NK-92 treated with Interleukin-12 subunit alpha and Interleukin-12 subunit beta, amount 100 ng/mL, for 24 hours (cell line): ENCODE measurements around the gene S100A16.
A peak's percentile ranks its signal among the peaks of the same experiment; 100 is the strongest.
"Not testable (repeated sequence)": the region's sequence is repeated elsewhere in the genome, so short reads cannot be mapped to it uniquely, and the experiment has no call there.

Source experiments
- DNase-seq: peaks from one replicate; lab custom pipeline; 2025; lab: John Stamatoyannopoulos, UW

S100A16 gene

DNA sequence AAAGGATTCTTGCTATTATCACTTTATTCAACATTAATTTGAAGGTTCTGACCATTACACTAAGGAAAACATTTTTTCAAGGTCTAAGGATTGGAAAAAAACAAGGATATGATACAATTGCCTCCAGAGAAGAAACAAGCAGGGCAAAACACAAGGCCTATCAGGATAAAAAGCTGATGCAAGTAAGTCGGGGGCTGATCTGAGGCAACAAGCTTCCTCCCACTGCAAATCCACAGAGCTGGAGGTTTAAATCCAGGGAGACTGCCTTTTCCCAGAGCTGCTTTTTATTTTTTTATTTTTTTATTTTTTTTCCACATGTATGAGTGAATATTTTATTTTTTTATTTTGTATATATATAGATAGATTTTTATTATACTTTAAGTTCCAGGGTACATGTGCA lies 27.9 kb downstream of the S100A16 start:
- DNase-seq: no peak

DNA sequence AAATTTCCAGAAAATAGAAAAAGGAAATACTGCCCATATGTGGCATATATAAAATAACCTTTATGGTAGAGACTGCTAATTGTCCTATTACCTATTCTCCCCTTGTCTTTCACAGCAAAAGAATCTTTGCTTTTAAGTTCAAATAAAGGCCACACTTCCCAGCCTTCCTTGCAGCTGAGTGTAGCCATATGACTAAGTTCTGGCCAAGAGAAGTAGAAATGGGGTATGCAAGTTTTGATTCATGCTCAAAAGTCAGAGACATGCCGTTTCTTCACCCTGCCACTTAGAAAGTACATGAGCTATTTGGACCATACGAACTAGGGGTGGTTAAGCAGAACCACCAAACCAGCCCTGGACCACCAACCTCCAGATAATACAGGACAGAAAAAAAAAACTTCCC lies 29.0 kb downstream of the S100A16 start:
- no peak for DNase-seq

DNA sequence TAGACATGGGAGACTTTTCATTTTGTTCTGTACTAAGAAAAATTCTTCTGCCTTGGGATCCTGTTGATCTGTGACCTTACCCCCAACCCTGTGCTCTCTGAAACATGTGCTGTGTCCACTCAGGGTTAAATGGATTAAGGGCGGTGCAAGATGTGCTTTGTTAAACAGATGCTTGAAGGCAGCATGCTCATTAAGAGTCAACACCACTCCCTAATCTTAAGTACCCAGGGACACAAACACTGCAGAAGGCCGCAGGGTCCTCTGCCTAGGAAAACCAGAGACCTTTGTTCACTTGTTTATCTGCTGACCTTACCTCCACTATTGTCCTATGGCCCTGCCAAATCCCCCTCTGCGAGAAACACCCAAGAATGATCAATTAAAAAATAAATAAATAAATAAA lies 29.4 kb downstream of the S100A16 start:
- DNase-seq: not testable (repeated sequence)

DNA sequence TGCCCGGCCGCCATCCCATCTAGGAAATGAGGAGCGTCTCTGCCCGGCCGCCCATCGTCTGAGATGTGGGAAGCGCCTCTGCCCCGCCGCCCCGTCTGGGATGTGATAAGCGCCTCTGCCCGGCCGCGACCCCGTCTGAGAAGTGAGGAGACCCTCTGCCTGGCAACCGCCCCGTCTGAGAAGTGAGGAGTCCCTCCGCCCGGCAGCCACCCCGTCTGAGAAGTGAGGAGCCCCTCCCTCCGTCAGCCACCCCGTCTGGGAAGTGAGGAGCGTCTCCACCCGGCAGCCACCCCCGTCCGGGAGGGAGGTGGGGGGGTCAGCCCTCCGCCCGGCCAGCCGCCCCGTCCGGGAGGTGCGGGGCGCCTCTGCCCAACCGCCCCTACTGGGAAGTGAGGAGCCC lies 30.1 kb downstream of the S100A16 start:
- not testable (repeated sequence) for DNase-seq

DNA sequence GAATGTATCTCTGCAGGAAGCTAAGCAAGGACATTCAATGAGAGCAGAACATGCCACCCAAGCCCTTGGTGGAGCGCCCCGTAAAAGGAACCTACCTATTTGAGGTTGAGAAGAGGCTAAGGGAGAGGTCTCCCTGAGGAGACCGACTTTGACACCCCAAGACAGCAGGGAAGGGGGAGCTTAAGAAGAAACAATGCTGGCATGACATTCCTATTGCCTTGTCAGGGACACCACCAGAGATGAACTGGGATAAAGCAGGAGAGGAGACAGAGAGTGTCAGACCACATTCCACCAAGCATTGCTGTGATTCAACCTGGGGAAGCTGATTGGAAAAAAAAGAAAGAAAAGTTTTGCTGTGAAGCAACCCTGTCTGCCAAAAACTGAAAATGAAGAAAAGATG lies 34.0 kb downstream of the S100A16 start:
- no peak for DNase-seq

DNA sequence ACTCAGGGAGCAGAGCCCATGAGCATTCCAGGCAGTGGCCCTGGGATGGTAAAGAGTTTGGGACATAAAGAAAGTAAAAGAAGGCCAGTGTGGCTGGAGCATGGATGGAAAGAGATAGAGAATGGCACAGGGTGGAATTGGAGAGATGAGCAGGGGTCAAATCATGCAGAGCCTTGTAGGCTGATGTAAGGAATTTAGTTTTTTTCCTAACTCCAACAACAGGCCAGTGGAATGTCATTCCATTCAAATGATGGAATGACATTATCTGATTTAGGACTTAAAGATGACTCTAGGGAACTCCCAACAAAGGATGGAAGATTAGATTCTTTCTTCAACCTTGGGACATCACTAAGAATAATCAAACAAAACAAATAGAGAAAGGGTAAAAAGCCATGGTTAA lies 34.4 kb downstream of the S100A16 start:
- no peak for DNase-seq

DNA sequence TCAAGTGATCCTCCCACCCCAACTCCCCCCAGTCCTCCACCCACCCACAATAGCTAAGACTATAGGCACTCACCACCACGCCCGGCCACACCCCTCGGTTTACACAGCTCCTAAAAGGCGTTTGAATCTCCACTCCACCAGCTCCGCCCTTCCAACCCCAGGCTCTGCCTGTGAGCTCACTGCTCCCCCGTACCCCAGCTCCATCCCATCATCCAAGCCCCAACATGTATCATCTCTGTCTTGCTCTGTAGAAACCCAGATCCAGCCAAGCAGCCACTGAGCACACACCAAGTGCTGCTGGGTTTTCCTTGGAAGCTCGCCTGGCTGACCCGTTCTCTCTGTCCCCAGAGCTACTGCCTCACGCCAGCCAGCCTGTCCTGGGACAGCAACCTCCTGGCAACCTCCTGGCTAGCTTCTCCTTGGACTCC lies 35.3 kb downstream of the S100A16 start:
- no peak for DNase-seq

DNA sequence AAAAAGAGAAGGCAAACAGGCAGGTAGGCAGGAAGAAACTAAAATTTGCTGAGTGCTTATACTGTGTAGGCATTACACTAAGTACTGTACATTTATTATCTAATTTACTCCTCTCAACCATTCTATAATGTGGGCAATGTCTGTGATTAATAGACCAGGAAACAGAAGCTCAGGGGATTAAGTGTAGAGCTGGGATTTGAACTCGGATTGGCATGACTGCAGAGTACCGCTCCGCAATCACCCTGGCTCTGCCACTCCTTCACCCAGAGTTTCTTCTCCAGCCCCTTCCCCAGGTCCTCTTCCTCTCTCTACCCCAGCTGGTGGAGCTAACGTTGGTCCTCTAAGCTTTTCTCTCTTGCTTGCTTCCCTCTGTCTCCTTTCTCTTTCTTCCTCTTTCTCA lies 35.8 kb downstream of the S100A16 start:
- DNase-seq: no peak

DNA sequence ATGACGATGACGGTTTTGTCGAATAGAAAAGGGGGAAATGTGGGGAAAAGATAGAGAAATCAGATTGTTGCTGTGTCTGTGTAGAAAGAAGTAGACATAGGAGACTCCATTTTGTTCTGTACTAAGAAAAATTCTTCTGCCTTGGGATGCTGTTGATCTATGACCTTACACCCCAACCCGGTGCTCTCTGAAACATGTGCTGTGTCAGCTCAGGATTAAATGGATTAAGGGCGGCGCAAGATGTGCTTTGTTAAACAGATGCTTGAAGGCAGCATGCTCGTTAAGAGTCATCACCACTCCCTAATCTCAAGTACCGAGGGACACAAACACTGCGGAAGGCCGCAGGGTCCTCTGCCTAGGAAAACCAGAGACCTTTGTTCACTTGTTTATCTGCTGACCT lies 37.4 kb downstream of the S100A16 start:
- DNase-seq: not testable (repeated sequence)

DNA sequence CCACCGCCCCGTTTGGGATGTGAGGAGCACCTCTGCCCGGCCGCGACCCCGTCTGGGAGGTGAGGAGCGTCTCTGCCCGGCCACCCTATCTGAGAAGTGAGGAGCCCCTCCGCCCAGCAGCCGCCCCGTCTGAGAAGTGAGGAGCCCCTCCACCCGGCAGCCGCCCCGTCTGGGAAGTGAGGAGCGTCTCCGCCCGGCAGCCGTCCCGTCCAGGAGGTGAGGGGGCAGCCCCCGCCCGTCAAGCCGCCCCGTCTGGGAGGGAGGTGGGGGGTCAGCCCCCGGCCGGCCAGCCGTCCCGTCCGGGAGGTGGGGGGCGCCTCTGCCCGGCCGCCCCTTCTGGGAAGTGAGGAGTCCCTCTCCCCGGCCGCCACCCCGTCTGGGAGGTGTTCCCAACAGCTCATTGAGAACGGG lies 37.9 kb downstream of the S100A16 start:
- not testable (repeated sequence) for DNase-seq

DNA sequence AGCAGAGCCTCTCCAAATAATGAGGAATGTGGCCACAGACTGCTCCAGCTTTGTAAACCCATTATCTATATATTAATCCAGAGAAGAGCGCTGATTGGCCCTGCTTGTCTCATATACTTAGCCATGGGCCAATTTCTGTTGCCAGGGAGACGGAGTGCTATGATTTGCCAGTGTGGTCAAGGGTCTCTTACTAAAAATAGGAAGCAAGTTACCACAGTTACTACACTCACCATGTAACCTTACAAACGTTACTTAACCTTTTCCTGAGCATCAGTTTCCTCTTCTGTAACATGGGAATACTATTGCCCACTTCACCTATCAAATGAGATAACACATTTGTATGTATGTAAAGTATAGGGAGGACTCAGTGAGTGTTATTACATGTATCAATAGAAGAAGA lies 39.6 kb downstream of the S100A16 start:
- no peak for DNase-seq

DNA sequence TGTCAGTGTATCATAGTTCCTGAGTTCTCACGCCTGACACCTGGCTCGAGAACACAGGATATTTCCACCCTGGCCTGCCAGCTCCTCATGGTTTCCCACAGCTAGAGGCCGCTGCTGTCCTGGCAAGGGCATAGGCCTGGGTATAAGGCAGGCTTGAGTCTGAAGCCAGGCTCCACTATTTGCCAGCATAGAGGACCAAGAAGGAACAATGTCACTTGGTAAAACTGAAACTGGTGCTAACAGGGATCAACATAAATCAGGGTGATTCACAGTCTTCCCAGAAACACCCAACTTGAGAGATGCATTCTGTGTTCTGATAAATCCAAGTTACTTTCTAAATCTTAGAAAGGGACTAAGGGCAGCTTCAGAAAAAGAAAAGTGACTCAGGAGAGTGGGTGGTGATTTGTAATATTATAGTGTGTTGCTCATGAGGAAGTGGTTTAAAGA lies 40.3 kb downstream of the S100A16 start:
- DNase-seq: peak; percentile 62

DNA sequence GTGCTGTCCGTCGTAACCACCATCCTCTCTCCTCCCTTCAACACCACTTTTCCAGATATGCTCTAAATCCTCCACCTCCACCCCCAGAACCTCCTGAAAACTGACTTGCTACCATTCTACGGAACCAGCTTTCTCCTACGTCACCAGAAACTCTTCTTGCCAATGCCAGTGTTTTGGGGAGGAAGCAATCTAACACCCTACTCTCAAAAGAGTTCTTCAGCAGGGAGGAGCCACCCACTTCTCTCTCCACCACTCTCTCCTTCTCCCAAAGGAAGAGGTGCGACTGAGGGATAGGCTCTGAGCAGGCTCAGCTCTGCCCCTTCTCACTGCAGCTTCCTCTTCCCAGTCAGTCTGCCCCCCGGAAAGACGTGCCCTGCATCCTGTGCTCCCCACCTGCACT lies 41.2 kb downstream of the S100A16 start:
- no peak for DNase-seq

DNA sequence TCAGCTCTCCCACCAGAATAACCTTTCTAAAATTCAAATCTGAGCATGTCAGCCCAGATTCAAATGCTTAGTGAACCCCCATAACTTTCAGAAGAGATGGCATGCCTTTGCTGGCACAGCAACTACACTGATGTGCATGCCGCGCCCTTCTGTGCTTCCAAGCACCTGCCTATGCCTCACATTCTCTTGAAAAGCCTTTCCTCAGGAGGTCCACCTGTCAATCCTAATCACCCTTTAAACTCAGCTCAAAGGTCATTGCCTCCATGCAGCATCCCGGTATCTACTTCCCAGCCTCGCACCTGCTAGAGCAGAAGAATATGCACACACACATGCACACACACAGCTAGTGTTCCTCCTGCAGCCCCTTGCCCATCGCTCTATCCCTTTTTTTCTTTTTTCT lies 42.1 kb downstream of the S100A16 start:
- no peak for DNase-seq

DNA sequence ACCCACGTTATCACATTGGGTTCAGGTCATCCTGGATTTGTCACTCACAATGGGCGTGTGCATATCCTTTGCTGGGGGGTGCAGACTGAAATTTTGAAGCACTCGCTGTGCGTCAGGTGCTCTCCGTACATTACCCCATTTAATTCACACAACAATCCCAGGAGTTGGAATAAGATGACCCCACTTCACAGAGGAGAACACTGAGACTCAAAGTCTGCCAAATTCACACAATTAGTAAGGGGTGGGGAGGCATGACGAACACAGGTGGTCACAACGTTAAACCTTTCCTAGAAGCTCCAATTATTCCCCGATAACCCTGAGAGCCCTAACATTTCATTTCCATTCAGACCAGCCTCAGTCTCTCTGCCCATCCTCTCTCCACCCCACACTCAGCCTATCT lies 43.5 kb downstream of the S100A16 start:
- no peak for DNase-seq

DNA sequence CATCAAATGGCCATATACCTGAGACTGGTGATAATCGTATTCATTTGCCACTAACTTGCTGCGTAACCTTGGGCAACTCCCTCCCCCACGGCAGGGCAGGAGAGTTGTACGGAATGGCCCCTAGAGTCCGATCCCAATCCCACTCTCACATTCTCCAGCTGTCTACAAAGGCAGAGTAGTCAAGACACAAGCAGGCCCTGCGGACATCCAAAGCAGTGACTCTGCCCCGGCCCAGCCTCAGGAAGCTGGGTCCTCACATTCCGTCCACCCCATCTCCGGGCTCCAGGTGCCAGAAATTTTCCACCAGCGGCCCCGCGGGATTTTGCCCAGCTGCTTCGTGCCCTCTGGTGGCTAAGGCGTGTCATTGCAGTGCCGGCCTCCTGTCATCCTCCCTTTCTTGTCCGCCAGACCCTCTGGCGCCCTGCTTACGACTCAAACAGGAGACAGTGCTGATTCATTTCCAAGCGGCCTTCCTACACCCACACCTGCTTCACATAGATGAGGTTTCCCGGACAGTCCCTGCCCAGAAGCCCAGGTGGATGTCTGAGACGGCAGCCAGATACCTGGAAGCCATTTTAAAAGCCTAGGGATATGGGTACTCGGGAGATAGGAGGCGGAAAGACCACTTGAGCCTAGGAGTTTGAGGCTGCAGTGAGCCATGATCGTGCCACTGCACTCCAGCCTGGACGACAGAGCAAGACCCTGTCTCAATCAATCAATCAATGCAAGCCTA lies 44.4 kb downstream of the S100A16 start:
- peak; percentile 74 for DNase-seq

DNA sequence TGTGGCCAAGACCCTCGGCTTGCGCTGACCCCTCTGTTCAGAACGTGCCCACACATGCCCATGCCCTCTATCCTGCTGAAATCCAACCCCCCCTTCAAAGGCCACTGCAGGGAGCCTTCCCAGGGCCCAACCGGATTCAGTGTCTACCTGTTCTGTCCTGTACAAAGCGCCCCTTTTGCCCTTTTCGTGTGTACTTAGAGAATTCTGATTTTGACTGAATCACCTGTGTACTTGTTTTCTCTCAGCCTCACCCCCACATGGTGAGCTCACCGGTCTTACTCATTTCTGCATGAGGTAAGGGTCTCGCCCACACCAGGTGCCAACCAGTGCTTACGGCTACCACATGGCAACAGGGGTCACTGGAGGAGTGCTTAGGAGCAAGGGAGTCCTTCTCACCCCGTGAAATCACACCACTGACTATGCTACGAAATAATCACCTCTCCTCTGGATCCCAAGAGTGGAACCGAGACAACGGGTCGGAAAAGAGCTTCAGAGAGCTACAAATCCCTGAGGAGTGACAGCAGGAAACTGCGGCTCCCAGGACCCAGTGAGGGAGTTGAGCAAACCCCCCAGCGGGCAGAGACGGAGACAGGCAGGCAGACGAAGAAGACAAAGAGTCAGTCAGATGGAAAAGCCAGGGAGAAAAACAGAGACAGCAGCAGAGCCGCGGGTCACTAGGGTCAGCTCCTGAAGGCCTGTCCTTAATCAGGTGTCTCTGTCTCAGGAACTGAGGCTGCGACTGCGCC lies 45.1 kb downstream of the S100A16 start:
- DNase-seq: peak; percentile 16

DNA sequence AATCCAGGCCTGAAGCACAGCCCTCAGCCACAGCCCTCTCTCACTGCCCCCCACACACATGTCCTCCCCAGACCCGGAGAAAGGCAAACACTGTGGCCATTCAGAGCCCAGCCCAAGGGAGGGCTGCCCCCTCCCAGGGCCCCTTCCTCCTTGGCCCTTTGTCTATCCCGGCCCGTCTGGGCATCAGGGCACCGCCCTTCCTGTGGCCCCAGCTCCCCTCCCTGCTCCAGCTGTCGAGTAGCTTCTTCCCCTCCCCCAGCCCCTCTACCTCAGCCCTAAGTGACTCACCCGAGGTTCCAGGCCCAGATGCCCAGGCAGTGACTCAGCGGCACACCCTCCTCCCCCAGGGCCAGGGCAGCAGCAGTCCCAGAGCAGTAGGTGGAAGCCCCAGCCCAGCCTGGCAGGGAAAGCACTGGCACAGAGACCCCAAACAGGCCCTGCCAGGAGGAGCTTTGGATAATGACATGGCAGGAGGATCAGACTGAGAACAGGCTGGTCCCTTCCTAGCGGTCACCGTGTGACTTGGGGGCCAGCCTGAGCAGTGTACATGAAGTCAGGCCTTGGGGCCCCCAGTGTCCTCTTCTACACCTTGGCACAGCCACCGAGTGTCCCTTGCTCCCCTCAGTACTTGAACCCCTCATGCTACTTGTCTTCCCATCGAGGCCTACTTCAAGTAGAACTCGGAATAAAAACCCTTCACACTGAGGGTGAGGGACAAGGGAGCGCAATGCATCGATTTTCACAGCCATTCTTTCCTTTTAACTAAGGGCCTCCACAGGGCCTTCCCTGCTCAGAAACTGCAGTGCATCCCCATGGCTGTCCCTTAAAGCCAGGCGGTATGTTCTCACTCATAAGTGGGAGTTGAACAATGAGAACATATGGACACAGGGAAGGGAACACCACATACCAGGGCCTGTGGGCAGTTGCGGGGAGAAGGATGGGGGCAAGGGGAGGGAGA lies 46.2 kb downstream of the S100A16 start:
- DNase-seq: peak; percentile 93

DNA sequence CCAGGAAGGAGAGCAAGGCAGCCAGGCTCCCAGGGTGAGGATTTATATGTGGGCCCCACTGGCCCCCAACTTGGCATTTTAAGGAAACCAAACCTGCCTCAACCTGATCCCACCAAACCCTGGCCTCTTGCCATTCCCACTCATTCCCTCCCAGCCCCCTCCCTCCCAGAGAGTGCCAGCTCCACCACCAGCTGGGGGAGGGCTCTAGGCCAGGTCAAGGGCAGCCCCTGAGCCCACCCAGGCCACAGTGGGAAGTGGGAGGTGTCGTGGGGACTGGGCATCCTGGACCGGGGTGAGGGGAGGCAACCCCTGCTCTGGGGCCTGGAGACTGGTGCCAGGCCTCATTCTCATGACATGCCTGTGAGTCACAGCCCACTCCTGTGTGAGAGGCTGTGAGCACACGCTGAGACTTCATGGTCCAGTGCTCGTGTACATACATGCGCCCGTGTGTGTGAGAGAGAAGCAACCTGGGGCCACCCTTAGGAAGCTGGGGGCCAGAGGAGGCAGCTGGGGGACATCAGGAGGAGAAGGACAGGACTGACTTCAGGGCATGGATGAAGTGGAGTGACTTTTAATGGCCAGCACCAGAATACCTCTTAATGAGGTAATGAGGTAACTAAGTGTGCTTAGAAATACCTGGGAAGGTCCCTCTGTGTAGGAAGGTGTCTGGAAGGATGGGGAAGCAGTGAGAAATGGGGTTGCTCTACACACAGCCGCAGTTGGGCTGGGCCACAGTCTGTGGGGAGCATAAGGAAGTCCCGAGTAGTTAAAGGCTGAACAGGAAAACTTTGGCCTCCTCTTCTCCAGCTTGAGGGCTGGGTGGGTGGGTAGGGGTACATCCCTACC lies 47.2 kb downstream of the S100A16 start, which contains the start of gene S100A2:
Gene S100A2, minus strand, starts transcription at position 316 of the 846 bp plus-strand sequence. CDS start 1,967 bp downstream, outside the sequence.
- peak; percentile 66 for DNase-seq

DNA sequence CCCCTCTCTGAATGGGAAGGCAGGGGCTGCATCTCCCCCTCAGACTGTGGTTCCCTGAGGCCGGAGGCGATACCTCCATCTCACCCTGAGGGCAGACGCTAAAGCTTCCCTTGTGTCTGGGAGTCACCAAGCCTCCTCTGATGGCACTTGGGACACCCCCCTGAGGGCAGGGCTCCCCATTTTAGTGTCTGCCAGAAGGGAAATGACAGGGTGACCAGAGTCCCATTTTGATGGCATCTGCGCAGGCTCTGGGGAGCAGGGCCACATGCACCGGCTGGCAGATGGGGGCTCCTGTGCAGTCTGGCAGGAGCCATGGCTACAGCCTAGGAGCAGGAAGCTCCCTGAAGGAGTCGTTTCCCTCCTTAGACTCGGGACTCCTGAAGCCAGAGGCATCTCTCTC lies 48.9 kb downstream of the S100A16 start:
- DNase-seq: no peak

DNA sequence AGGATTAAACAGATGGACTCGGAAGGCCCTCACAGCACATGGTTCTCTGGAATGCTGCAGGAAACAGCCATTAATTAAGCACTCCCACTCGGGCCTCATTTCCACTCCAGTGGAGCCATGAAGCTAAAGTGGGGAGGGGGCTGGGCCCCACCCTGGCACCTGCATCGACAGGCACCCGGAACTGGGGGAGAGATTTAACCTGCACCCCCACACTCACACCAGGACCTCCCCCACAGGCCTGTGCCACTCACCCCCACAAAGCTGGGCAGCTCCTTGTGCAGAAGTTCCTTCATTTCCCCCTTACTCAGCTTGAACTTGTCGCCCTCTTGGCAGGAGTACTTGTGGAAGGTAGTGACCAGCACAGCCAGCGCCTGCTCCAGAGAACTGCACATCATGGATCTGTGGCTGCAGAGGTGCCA lies 49.4 kb downstream of the S100A16 start:
- no peak for DNase-seq
